NCI-H1436 (cell line): ENCODE measurements around the gene SAMMSON.

ENCODE experiments used
- DNase-seq: peaks from one replicate; lab custom pipeline; 2025; lab: John Stamatoyannopoulos, UW

Gene SAMMSON

GRCh38 chr3:70011582-70011981, 12.0 kb downstream of the SAMMSON start:
- no peak for DNase-seq

GRCh38 chr3:70020906-70021660, 21.6 kb downstream of the SAMMSON start:
- no peak for DNase-seq

DNA sequence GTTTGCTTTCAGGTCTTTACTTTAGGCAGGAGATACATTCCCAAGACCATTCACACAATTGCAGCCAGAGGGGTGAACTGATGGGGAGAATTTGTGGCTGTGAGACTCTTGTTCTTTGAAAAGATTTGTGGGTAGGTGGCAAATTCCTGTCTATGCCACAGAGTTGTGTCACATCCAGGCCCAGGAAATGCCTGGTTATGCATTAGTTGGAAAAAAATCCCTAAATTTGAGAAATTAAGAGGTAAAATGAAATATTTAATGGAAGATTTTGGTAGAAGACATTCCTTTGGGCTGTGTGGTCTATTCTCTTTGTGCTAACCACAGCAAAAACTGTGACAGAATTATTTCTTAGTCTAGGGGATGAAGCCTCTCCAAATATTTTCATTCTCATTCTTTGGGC, 28.8 kb downstream of the SAMMSON start:
- DNase-seq, result no peak

DNA sequence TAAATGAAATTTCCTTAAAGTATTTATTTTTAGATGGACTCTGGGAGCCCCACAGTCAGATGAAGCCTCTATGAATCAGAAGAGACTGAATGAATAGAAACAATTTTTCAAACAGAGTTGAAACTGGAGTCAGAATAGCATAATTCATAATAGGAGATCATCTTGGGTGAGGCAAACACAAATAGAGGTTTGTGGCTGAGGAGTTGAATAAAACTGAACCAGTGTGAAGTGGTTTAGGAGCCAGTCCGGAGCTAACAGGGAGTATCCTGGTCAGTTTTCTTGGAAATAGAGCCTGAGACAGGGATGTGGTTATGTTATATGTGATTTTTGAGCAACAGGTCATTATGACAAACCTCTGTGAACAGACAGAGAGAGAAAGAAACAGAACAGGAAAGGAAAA, 39.2 kb downstream of the SAMMSON start:
- DNase-seq, result no peak

DNA sequence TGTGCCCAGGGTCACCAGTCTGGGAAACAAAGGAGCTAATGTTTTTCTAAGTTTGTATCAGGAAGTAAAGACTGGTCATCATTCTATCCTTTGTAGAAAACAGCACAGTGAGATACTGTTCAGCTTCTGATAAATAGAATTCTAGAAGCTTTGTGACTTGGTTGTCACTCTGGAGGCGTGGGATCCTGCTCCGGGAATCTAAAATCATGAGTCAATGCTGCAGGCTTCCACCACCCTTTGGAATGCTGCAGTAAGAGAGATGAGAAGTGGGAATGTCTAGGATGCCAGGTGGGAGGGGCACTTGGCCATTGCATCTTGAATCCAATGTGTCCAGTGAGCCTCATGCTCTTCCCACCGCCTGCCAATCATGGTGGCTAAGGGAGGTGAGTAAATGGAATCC, 40.9 kb downstream of the SAMMSON start:
- no peak for DNase-seq

DNA sequence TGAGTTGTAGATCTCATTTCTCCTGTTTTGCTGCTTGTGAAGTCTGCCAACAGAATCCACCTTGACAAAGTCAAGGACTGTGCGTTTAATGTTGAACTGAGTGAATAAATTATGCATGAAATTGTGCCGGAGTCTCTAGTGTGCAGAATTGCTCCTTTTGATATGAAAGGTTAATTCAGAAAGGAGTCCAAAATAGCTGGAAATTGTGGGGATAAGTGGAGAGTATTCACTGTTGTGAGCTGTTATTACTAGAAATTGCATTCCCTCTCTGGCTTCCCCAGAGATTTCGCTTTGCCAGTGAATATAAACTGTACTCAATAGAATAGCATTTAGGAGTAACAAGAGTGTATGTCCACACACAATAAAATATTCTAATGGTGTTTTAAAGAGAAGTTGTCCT, 43.1 kb downstream of the SAMMSON start:
- peak; percentile 28 for DNase-seq

GRCh38 chr3:70049761-70050160, 50.2 kb downstream of the SAMMSON start:
- DNase-seq, result no peak

DNA sequence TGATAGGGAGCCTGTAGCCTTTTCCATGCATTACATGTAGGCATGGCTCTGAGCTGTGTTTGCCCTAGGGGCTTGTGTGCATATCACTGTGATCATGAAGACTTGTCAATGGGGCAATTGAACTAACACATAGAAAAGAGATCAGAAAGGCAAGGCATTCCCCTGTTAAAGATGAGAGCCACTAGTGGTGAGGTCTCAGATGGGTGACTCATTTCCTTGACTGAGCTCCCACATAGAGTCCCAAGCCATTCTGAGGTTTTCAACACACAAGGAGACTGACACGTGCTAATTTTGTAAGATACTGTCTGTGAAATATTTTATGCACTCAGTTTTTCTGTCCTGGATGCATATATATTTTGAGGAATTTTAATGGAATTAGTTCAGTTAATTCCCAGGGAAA, 53.8 kb downstream of the SAMMSON start:
- no peak for DNase-seq

DNA sequence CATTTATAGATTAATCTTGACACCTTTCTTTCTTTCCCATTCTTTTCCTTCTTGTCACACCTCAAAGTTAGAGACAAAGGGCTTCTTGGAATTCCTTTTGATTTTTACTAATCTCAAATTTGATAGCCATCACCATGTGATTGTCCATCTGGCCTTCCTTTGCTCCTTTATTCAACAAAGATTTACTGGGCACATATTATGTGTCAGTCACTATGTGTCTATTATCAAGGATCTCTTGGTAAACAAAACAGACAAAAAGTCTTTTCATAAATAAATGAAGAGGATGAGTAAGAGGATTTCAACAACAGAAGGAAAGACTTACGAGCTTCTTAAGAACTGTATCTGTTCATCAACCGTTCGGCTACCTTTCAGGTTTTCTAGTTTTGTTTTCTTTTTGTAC, 56.5 kb downstream of the SAMMSON start:
- DNase-seq, result no peak

DNA sequence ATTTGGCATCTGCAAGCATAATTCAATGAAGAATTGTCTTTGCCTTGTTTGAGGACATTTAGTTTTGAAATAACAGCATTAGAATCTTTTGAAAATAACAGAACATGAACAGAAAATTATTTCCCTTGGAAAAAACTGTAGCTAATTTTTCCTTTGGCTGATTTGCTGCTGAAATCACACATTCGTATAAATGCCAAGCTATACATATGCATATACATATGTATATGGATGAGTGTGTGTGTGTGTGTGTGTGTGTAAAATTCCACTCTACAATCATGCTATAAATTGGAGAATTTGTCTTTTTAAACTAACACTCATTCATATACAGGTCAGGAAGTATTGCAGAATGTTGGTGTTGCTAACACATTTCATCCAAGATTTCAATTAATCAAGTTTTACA, 57.9 kb downstream of the SAMMSON start:
- no peak for DNase-seq

GRCh38 chr3:70061096-70061495, 61.6 kb downstream of the SAMMSON start:
- no peak for DNase-seq

DNA sequence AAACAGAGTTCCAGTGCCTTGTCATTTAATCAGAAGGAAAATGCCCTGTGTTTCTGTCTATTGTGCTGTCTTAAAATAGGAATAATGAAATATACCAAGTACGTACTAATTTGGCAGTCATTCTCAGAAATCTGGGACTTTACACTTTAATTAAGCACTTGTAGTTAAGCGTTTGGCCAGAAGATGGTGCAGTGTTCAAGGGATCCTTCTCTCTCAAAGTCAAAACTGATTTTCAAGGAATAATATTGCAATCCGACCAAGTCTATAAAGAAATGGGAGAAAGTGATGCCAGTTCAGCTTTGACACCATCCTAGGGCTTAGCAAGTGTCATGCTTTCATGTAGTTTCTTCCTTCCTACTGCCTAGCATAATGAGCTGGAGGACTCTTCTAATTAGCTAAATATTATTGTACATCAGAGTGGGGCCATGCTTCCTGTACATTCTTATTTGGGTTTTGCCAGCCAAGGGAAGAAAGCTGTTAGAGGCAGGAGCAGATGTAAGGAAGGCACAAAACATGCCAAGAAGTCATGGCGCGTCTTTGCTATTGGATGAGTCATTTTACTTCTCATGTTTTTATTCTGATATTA, 64.8 kb downstream of the SAMMSON start:
- DNase-seq, result no peak

DNA sequence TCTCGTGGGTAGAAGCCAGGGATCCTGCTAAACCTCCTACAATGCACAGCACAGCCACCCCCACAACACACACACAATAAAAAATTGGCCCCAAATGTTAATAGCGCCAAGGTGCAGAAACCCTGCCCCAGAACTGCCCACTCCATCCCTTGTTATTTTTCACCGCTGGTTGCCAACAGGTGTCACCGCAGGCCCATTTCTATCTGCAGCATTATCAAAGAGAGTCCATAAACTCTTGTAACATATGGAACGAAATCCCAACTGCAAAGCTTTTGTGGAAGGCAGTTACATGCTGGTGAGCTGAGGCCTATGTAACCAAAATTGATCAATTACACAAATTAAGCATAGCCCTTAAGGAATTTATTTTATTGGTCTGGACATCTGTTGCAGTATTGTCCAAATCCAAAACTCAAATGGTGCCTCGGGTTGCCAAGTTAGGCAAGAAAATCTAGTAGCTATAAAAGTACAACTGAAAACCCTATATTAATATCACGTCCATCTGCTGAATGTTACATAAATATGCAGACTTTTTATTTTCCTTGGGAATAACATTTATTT, 66.2 kb downstream of the SAMMSON start:
- no peak for DNase-seq

GRCh38 chr3:70067860-70068521, 68.5 kb downstream of the SAMMSON start:
- DNase-seq, result no peak

DNA sequence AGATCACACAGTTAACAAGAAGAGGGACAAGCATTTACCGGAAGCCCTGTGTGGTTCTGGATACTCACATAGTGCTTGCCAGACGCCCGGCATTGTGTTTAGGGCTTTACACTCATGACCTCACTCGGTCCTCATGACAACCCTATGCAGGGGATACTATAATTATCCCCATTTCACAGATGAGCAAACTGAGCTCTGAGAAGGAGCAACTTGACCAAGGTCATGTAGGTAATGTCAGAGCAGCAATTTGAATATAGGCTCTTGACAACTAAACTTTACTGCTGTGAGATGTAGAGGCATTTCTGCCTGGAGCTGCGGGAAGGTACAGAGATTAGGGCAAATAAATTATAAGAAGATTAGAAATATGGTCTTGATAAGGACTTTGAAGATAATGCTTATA, 70.0 kb downstream of the SAMMSON start:
- no peak for DNase-seq

DNA sequence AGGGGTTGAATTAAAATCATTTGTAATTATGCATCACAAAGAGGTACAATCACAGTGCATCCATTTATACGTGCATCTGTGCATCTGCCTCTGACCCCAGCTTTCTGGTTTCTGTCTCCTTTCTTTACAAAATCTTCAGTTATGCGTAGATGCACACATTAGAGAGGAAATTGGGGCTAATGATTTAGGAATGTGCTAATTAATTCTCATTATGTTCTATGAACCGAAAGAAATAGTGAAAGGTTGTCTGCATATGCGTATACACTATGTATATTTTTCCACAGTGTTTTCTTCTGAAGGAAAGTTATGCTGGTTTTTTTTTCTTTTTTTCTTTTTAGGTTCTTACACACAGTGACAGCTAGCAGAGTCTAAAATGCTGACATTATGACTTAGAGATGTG, 71.6 kb downstream of the SAMMSON start:
- DNase-seq, result no peak

GRCh38 chr3:70072180-70072579, 72.6 kb downstream of the SAMMSON start:
- no peak for DNase-seq

- DNase-seq, result no peak
These were observed 73.2 kb downstream of the SAMMSON start for GRCh38 chr3:70072754-70073153.

GRCh38 chr3:70075101-70075500, 75.6 kb downstream of the SAMMSON start:
- DNase-seq, result no peak

DNA sequence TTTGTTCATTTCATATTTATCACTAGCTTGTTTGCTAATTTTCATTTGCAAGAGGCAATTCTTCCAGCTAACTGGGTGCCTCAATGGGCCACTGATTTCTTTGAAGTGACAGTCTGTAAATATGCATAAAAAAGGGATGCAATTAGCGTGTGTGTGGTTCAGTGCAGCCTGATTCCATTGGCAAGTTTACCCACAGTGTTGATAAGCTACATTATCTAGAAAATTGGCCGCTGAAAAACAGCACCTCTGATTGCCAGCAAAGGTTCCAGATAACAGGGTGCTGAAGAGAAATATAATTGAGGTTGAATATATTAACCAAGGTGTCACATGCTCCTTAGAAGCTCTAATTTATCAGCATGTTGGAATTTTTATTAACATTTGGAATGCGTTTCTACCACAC, 76.9 kb downstream of the SAMMSON start:
- no peak for DNase-seq

- no peak for DNase-seq
These were observed 79.2 kb downstream of the SAMMSON start for GRCh38 chr3:70078778-70079177.

DNA sequence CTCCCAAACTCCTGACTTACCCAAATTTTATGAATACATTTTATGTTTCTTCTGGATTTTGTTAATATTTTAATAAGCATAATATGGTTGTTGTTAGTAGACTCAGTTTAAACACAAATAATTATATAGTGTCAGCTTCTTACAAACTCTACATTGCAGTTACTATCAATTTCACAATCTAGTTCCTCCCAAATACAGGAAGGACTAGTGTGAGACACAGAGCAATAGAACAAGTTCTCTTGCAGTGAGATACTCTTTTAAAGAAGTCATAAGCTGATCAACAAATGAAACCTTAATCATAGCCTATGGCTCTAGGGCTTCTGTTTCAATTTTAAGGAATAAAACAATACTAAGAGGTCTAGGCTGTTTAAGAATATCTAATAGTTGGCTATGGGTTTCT, 86.1 kb downstream of the SAMMSON start:
- DNase-seq, result no peak

DNA sequence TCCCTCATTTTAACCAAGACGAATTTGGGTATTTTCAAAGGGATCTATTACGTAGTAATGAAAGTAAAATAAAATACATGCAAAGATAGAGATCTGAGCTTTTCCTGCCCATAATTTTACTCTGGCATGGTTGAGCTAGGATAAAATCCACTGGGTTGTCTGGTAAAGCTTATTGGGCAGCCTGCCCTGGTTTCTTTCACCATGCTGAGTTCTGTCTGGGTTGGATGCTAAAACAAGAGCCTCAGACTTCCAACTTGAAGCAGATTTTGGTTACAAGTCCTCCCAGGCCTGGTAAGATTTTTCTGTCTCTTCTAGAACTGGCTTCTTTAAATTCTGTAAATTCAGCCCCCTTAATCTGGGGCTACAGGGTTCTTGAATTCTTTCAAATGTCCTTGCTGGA, 86.8 kb downstream of the SAMMSON start:
- no peak for DNase-seq
